A549 (cell line): Measurements from ENCODE around the gene PSMC4. TPM values are rescaled to one million over a fixed set of nuclear protein-coding genes. Genes with fewer than 3 reads are reported as not detected.
A peak's percentile ranks its signal among the peaks of the same experiment; 100 is the strongest.
"Not testable (repeated sequence)": the region's sequence is repeated elsewhere in the genome, so short reads cannot be mapped to it uniquely, and the experiment has no call there.

Experiments
- ATAC-seq, 2 experiments: fragments of 200-7000 bp in 1 of 2; fragments of >200 bp in 1 of 2; cut with Nextera tagmentation in 1 of 2; cut with Tn5 transposase in 1 of 2; 3 replicates each; pipeline versions ENCODE4 v1.8.0 to v1.9.1; 2018 to 2020; ENCODE audit warnings: mild to moderate bottlenecking in 1 of 2, moderate library complexity in 1 of 2
- CTCF ChIA-PET: fragments of 300-600 bp; sonication (Branson Sonifier 250); formaldehyde crosslinking; extraction: SDS; loops from one replicate; lab custom pipeline; 2021; ENCODE audit warnings: antibody characterized with exemption, inconsistent platforms; lab: Yijun Ruan, JAX
- POLR2A ChIA-PET: fragments of 350-600 bp; formaldehyde crosslinking; extraction: SDS; loops from one replicate; lab custom pipeline; 2021; ENCODE audit warnings: antibody characterized with exemption, inconsistent platforms; lab: Yijun Ruan, JAX
- DNase-seq, 2 experiments: peaks; one replicate each; pipeline versions ENCODE4 v3.0.0 to v3.0.0-alpha.2; 2011 to 2016; ENCODE audit warnings: low read depth in 1 of 2, low spot score in 1 of 2
- FAIRE-seq: peaks from 2 replicates; lab custom pipeline; 2011; peaks lifted over from hg19 to GRCh38; lab: Jason Lieb, UNC
- H3K27ac ChIP-seq, 2 experiments: fragments of >200 bp; sonication (Bioruptor Twin); formaldehyde crosslinking; 3 replicates each; pipeline ENCODE4 v1.5.1; 2016 to 2017
- H3K4me1 ChIP-seq: fragments of >200 bp; sonication (Bioruptor Twin); formaldehyde crosslinking; 3 replicates; pipeline ENCODE4 v1.6.1; 2016
- H3K4me2 ChIP-seq: fragments of >200 bp; sonication (Bioruptor Twin); formaldehyde crosslinking; 3 replicates; pipeline ENCODE4 v1.6.1; 2016
- H3K4me3 ChIP-seq: fragments of >200 bp; sonication (Bioruptor Twin); formaldehyde crosslinking; 3 replicates; pipeline ENCODE4 v1.5.1; 2016
- H3K9me3 ChIP-seq: fragments of >200 bp; sonication (Bioruptor Twin); formaldehyde crosslinking; 3 replicates; pipeline ENCODE4 v1.6.1; 2016
- CHD4 ChIP-seq: fragments of 200-600 bp; sonication (generic); IDR thresholded peaks from 2 replicates; pipeline ENCODE4 v1.6.1; 2016; ENCODE audit warnings: antibody characterized with exemption, mild to moderate bottlenecking, borderline replicate concordance
- FOSL2 ChIP-seq, 2 experiments: fragments of 450-650 bp in 1 of 2; fragments of >200 bp in 1 of 2; sonication (Bioruptor Twin) in 1 of 2; formaldehyde crosslinking; IDR thresholded peaks; 2 replicates each; pipeline versions ENCODE4 v1.5.0 to v1.6.1; 2016 to 2020; ENCODE audit warnings: mild to moderate bottlenecking in 1 of 2, moderate library complexity in 1 of 2
- FOXS1 ChIP-seq: fragments of 250-450 bp; sonication (Bioruptor Pico); IDR thresholded peaks from 2 replicates; pipeline ENCODE4 v1.5.0; 2020; ENCODE audit warnings: mild to moderate bottlenecking, moderate library complexity
- HEYL ChIP-seq: fragments of 250-450 bp; sonication (Bioruptor Pico); IDR thresholded peaks from 2 replicates; pipeline ENCODE4 v1.8.0; 2021; ENCODE audit warnings: mild to moderate bottlenecking, moderate library complexity
- HOXB13 ChIP-seq: fragments of 250-450 bp; sonication (Bioruptor Pico); IDR thresholded peaks from 2 replicates; pipeline ENCODE4 v1.5.0; 2020; ENCODE audit warnings: low read depth, mild to moderate bottlenecking, moderate library complexity
- MAFK ChIP-seq: fragments of 450-650 bp; IDR thresholded peaks from 2 replicates; pipeline ENCODE4 v1.6.1; 2014; ENCODE audit not compliant: partially characterized antibody
- POLR2AphosphoS2 ChIP-seq: conservative IDR thresholded peaks from 2 replicates; pipeline ENCODE4 v1.6.1; 2012; ENCODE audit warnings: low read length, improper control_type of control experiment, inconsistent platforms
- RARB ChIP-seq: fragments of 250-450 bp; sonication (Bioruptor Pico); IDR thresholded peaks from 2 replicates; pipeline ENCODE4 v1.8.0; 2021; ENCODE audit warnings: mild to moderate bottlenecking, moderate library complexity
- TFCP2L1 ChIP-seq: fragments of 250-450 bp; sonication (Bioruptor Pico); IDR thresholded peaks from 2 replicates; pipeline ENCODE4 v1.5.0; 2021; ENCODE audit warnings: mild to moderate bottlenecking
- WGBS: methylation state at CpG from one replicate; pipeline ENCODE4 v1.1.6; 2017; ENCODE audit errors: missing lambda C conversion rate; 5-methylcytosine and 5-hydroxymethylcytosine counted together
- polyA plus RNA-seq, 4 experiments: library from polyadenylated mRNA; depleted of rRNA in 3 of 4; stranded (reverse); fragments of >200 nt; fragmentation: RNase III in 1 of 4; extraction: RNeasy Plus Mini Kit Qiagen cat#74134 plus additional on column Dnase treatment in 1 of 4; gene quantifications; 2 replicates in 3 of 4; 3 replicates in 1 of 4; pipeline ENCODE4 v1.2.3, GENCODE V29; 2011 to 2017
- TF ChIP-seq, protein P1 (sequence below): fragments of >200 bp; sonication (Bioruptor Twin); formaldehyde crosslinking; IDR thresholded peaks from 3 replicates; pipeline ENCODE4 v1.6.1; 2016
- TF ChIP-seq, protein P2 (sequence below): IDR thresholded peaks from 2 replicates; pipeline ENCODE4 v1.6.1; 2012; ENCODE audit warnings: low read depth, borderline replicate concordance
- TF ChIP-seq, protein P3 (sequence below): fragments of >200 bp; sonication (Bioruptor Twin); formaldehyde crosslinking; IDR thresholded peaks from 2 replicates; pipeline ENCODE4 v1.6.1; 2016

Gene PSMC4
- polyA plus RNA-seq, 2 of the 4 experiments (the other 2 are of a cell fraction): 192 to 284 TPM

DNA sequence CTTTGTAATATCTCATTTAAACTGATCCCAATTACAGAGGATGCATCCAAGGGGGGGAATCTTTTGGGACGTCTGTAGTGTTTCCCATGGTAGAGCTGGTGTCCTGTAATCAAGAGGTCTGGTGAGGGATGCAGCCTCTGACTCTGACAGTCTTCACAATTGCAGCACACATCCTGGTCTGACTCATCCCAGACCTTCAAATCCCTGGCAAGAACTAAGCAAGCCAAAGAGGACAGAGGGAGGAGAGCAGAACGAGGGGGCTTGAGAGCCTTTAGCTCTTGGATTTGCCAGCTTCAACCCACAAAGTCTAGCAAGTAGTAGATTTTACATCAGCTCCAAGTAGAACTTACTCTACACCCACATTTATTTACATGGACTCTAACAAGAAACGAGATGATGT, 19.3 kb upstream of the PSMC4 start (continued):
- TF ChIP-seq, protein P1, sequence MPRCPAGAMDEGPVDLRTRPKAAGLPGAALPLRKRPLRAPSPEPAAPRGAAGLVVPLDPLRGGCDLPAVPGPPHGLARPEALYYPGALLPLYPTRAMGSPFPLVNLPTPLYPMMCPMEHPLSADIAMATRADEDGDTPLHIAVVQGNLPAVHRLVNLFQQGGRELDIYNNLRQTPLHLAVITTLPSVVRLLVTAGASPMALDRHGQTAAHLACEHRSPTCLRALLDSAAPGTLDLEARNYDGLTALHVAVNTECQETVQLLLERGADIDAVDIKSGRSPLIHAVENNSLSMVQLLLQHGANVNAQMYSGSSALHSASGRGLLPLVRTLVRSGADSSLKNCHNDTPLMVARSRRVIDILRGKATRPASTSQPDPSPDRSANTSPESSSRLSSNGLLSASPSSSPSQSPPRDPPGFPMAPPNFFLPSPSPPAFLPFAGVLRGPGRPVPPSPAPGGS: no peak
- TF ChIP-seq POLR2AphosphoS2 (no peak), HOXB13 (CRISPR knock-in tag) (no peak), FOSL2 (IDR thresholded peaks at IDR 0.05) (peak; percentile 69; the same call in 1 of the 2 replicates), FOSL2 (CRISPR knock-in tag; IDR thresholded peaks at IDR 0.05) (peak; percentile 70), CHD4 (no peak), HEYL (CRISPR knock-in tag) (no peak), FOXS1 (CRISPR knock-in tag) (no peak), MAFK (no peak)
- TF ChIP-seq, protein P2, sequence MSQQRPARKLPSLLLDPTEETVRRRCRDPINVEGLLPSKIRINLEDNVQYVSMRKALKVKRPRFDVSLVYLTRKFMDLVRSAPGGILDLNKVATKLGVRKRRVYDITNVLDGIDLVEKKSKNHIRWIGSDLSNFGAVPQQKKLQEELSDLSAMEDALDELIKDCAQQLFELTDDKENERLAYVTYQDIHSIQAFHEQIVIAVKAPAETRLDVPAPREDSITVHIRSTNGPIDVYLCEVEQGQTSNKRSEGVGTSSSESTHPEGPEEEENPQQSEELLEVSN: no peak
- TF ChIP-seq, protein P3, sequence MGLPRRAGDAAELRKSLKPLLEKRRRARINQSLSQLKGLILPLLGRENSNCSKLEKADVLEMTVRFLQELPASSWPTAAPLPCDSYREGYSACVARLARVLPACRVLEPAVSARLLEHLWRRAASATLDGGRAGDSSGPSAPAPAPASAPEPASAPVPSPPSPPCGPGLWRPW: no peak

GRCh38 chr19:39953915-39954314, 17.1 kb upstream of the PSMC4 start:
- H3K4me3 ChIP-seq: no peak overlapping the region
- H3K27ac ChIP-seq: no peak overlapping the region
- CTCF ChIA-PET: interaction anchor here (1.2 to 3.2 kb wide), 4 partner anchors 16 to 110 kb away, joined by 3 to 27 read pairs (median 3); partner anchors contain the start of genes FCGBP and PSMC4
- H3K9me3 ChIP-seq: peaks cover 2% of the 10 kb centered on the region; the same call in 2 of the 3 replicates
- TF ChIP-seq TFCP2L1: no peak
- TF ChIP-seq RARB: no peak
- TF ChIP-seq, protein P3: no peak
- FAIRE-seq (no peak), ATAC-seq (no peak), DNase-seq (no peak)
- POLR2A ChIA-PET: no interaction called here
- 92% methylated on average over 7 of the region's 7 CpGs for WGBS
- no peak overlapping the region for H3K4me2 ChIP-seq
- peaks cover 15% of the 10 kb centered on the region for H3K4me1 ChIP-seq

- H3K9me3 ChIP-seq, FAIRE-seq, POLR2A ChIA-PET, DNase-seq, H3K27ac ChIP-seq, H3K4me3 ChIP-seq, H3K4me2 ChIP-seq, ATAC-seq: not testable (repeated sequence)
- H3K4me1 ChIP-seq: peaks cover 17% of the 10 kb centered on the region
- CTCF ChIA-PET: interaction anchor here (0.6 kb wide), 1 partner anchor 44 kb away, joined by 3 read pairs; no protein-coding TSS in a partner anchor
- 90% methylated on average over 5 of the region's 5 CpGs for WGBS
Observed at GRCh38 chr19:39957886-39958285, 13.1 kb upstream of the PSMC4 start.

DNA sequence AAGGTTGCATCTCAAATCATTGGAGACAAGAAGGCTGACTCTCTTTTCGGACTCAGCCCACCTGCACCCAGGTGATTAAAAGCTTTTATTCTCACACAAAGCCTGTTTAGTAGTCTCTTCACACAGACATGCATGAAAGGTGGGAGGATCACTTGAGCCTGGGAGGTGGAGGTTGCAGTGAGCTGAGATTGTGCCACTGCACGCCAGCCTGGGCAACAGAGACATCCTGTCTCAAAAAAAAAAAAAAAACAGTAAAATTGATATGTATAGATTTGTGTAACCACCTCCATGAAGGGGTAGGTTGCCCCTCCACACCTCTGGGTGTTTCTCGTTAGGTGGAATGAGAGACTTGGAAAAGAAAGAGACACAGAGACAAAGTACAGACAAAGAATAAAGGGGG, 12.0 kb upstream of the PSMC4 start:
- H3K9me3 ChIP-seq, H3K4me3 ChIP-seq, FAIRE-seq, POLR2A ChIA-PET, DNase-seq, H3K4me2 ChIP-seq, CTCF ChIA-PET, ATAC-seq: not testable (repeated sequence)
- H3K4me1 ChIP-seq: peaks cover 17% of the 10 kb centered on the region
- 91% methylated on average over 3 of the region's 3 CpGs for WGBS
- 0 out of 6 replicates have a peak overlapping the region, but pooled peaks of 1 of the 2 experiments have one; percentile 4 for H3K27ac ChIP-seq

DNA sequence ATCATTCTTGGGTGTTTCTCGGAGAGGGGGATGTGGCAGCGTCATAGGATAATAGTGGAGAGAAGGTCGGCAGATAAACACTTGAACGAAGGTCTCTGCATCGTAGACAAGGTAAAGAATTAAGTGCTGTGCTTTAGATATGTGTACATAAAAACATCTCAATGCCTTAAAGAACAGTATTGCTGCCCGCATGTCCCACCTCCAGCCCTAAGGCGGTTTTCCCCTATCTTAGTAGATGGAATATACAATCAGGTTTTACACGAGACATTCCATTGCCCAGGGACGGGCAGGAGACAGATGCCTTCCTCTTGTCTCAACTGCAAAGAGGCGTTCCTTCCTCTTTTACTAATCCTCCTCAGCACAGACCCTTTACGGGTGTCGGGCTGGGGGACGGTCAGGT, 11.6 kb upstream of the PSMC4 start:
- POLR2A ChIA-PET, H3K4me3 ChIP-seq, H3K4me2 ChIP-seq, DNase-seq, H3K9me3 ChIP-seq, CTCF ChIA-PET, ATAC-seq, FAIRE-seq: not testable (repeated sequence)
- 94% methylated on average over 13 of the region's 13 CpGs for WGBS
- 0 out of 6 replicates have a peak overlapping the region, but pooled peaks of 1 of the 2 experiments have one; percentile 4 for H3K27ac ChIP-seq
- H3K4me1 ChIP-seq: peaks cover 17% of the 10 kb centered on the region
